GM18511 (cell line): ENCODE measurements around the gene PLCH1.

Experiments used
- ATAC-seq: cut with Tn5 transposase; IDR thresholded peaks from one replicate; pipeline ENCODE4 v1.9.1; 2021; ENCODE audit warnings: mild to moderate bottlenecking, moderate library complexity; ENCODE audit not compliant: unreplicated experiment

Gene PLCH1

DNA sequence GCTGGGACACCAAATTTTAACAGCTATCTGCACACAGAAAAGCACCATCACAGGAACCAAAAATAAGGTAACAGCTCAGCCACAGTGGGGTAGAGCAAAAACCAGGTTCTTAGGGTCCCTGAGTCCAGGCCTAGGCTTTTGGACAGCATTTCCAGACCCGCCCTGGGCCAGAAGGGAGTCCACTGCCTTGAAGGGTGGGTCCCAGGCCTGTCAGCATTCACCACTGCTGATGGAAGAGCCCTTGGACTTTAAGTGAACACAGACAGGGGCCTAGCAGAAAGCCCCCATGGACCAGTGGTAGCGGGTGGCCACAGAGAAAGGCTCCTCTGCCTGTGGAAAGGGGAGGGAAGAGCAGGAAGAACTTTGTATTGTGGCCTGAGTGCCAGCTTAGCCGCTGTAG is 56.4 kb downstream of the PLCH1 start:
- ATAC-seq, result no peak

DNA sequence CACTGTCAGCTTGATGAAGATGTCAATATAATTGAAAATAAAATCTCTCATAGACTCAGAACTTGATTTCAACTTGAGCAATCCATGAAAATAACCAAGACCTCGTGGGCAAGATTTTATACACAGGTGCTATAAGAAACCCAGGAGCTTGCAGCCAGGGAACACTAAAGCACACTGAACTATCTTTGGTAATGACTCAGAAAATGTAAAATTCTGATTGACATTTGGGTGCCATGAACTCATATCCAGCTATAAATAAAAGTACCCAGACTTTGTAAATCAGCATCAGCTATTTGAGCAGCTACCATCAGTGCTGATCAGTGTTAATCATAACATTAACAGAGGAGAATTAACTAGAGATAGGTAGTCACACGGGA is 61.5 kb downstream of the PLCH1 start:
- ATAC-seq, result no peak

DNA sequence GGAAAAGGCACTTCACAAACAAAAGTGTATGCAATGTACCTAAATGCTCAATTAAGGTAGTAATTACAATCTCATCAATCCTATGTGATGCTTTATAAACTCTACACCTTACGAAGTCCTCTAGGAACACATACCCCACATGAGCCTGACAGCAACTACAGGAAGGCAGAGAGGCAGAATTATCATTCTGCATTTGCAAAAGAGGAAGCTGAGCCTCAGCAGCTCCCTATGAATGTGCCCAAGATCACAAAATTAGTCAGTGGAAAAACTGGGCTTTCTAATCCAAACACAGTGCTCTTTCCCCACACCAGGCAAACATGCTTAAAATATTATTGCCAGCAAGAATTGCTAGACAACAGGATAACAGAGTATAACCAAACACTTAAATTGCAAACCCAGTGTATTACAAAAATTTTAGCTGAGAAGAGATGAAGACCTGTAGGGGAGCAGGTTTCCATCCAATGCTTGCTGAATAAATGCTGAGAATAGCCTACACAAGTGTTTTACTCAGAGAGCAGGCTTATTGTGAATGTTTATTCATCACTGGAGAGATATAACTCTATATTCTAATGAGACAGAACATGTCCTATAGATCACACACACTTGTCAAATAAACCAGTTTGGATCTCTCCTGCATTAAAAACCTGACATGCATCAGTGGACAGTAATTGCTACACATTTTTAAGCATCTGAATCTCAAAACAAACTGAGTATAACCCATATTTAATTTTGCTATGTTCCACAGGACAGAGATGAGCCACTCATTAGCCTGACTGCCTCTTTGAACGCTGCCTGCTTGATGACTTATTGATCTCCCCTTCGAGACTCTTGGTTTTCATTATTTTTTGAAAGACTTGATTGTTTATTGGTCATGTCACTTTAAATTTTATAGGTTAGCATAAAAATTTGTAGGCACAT is 62.2 kb downstream of the PLCH1 start:
- no peak for ATAC-seq

DNA sequence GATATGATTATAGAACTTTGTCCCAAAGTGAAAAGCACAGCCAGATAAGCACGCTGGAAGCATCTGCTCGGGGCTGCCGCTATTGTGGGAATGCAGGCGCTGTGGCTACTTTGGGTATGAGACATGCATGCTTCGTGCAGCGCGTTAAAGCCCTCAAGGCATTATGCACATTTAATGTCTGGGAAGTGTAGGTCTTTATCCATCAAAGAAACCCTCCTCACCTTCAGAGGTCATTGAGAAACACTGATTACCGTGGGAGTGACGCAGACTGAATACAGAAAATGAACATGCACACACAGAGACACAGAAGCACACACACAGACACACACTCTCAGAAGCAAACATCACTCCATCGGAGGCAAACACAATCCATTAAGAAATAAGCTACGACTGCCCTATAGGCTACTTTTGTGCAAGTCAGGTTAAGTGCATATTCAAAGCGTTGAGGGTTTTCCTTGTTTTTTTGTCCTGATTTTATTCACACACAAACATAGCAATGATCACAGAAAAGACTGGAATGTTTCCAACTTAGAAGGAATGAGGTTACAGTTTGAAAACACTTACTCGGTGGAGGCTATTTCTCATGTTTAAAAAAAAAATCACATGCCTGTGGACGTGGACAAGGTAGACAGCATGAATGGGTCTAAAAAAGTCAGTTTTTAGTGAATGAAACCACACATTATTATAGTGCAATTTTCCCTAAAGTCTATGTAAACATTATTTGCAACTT is 68.5 kb downstream of the PLCH1 start:
- no peak for ATAC-seq

DNA sequence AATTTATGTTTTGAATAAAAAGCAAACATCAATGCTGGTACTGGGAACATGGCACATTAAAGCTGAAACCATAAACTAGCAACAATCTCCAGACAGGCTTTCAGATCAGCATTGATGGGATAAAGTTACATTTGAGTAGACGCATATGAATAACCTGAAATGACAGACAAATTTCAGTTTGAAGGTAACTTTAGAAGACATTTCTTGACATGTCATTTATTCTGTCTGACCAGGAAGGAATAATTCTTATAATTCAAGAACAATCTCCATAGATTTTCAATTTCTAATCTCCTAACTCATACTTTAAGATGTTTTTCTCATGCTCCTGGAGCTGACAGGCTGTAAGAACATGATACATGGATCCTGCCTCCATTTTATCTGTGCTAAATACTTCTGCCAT is 69.8 kb downstream of the PLCH1 start:
- no peak for ATAC-seq

DNA sequence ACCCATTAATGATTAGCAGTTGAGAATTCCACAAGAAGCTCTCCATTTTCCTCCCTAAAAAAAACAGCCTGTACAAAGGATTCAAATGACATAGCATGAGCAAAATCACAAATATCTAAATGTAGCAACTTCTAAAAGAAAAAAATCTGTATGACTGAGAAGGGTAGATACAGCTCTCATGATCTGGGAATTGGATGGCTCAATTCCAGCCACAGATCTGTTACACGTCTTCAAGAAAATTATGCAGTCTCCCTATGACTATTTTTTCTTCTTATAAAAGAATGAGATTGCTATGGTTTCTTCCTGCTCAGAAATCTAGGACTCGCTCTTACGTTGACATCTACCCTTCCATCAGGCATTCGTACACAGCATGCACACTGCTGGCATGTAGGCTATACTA is 71.5 kb downstream of the PLCH1 start:
- ATAC-seq, result no peak

GRCh38 chr3:155670335-155670734 is 74.5 kb downstream of the PLCH1 start:
- no peak for ATAC-seq

DNA sequence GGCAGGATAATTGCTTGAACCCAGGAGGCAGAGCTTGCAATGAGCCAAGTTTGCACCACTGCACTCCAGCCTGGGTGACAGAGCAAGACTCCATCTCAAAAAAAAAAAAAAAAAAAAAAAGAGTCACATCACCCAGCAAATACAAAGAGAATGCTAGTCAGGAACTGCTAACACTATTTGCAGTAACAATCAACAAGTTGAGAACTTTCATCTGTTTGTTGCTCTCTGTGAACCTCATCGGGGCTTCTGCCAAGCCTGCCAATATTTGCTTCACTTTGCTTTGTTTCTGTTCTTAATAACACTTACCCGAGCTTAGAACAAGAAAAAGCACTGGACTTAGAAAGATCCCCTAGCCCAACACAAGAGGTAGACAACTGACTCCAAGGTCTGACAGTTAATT is 76.9 kb downstream of the PLCH1 start:
- ATAC-seq, result no peak

DNA sequence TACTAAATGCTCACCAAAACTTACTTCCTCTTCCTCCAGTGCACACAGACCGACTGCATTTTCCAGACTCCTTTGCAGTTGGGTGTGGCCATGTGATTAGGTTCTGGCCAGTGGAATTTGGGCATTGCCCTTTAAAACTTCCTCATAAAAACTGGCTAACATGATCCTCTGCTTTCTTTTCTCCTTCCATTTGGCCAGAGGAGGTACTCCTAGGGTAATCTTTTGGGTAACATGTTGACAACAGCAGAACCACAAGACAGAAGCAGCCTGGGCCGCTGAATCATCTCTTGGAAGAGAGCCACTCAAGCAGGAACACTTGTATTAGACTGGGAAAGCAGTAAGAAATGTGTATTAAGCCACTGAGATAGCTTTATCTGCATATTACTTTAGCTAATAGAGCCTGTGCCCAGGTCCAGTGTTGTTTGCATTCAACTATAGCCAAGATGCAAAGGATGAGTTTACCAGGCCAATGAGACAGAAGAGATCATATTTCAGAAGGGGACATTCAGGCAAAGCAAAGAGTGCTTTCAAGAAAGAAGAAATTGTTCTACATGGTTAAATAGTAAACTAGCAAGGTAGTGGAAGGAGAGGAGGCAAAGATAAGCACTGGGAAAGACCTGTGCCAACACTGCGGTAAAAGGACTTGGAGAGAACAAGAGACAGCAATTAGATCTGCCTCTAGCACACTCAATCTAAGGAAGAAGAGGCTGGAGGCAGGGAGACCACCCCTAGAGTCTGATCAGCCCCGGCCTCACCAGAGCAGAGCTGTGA is 79.8 kb downstream of the PLCH1 start:
- ATAC-seq, result no peak

DNA sequence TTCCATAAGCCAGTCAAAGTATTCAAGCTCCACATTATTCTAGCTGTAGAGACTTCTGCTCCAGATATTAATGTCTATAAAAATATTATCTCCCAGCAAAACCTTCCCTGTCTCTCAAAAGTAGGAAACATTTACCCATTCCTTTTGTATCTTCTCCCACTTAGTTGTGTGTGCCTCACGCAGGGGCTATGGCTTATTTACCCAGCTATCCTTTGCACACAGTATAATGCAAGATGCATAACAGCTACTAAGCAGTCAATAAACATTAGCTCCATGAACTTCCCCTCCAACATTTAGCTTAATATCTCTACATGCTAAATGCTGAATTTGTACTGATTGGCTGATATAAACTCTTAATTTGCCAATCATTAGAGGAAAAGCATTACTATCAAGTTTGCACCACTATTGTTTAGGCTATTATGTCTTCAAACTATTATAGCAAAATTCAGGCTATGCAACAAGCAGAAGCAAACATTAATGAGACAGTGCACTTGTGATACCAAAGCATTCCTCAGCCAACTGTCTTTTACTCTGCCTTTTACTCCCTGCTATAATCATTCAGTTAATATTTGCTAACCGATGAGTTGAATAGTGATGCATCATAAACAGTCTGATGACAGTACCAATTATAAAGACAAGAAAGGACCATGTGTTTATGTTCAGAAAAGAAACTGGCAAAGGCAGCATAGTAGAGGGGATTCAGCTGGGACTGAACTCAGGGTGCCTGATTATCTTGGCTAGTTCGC is 81.2 kb downstream of the PLCH1 start:
- no peak for ATAC-seq

GRCh38 chr3:155661760-155662159 is 83.1 kb downstream of the PLCH1 start:
- ATAC-seq, result no peak

DNA sequence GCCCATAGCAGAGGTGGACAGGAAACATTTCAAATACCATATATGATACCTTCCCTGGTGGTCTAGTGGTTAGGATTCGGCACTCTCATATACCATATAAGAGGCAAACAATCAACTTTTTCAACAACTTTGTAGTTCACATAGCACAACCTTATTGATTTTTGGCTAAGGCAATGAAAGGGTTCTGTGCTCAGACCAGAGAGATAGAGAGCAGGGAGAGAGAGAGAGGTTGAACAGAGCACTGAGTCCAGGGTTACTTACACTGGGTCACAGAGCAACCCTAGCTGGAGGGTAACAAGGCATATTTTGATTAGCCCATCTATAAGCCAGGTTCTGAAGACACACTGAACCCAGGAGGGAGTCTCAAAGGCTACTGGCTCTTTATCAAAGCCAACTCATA is 83.8 kb downstream of the PLCH1 start:
- ATAC-seq, result no peak

DNA sequence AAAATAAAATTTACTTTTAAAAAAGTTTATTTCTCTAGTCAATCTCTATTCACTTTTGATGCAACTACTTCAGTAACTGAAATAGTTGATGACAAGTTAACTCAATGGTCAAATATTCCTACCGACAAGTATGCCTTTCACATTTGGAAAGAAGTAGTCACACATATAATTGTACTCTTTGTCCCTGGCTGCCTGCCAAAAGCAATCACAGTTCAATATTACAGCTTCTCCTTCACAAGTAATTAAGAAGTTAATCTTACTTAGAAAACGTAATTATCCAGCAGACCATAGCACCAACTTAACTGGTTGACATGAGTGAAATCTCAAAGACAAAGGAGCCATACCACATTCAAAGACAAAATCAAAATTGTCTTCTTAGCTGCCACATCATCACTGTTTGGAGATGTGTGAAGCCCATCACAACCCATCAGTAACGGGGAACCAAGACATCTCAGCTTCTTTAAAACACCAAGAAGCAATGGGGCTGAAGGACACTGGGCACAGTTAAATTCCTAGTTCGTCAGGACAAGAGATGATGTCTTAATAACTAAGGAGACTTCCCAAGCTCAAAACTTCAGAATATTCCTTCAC is 86.1 kb downstream of the PLCH1 start:
- ATAC-seq, result no peak

DNA sequence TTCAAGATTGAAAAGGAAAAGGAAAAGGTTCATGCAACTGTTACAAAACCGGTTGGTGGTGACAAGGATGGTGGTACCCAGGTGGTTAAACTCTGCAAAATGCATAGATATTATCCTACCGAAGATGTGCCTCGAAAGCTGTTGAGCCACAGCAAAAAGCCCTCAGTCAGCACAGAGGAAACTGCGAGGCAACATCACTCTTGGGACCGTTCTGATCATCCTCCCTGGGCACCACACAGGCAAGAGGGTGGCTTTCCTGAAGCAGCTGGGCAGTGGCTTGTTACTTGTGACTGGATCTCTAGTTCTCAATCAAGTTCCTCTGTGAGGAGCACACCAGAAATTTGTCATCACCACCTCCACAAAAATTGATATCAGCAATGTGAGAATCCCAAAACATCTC is 86.9 kb downstream of the PLCH1 start:
- no peak for ATAC-seq

DNA sequence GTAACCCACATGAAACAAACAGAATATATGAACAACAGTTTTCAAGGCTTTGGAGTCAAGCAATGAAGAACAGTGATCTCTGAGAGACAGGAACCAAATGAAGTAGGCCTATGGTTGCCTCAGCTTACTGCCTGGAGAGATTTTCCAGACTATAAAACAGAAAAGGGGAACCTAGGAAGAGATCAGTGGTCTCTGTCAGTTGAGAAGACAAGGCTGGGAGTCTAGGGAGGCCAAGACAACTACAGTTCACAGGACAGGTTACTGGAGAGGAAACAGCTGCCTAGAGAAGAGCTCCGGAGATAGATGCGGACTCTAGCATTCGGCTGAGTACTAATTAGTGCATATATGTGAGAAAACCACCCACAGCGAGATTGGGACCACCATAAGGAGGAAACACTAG is 87.7 kb downstream of the PLCH1 start:
- ATAC-seq, result no peak

GRCh38 chr3:155656466-155656865 is 88.4 kb downstream of the PLCH1 start:
- no peak for ATAC-seq

DNA sequence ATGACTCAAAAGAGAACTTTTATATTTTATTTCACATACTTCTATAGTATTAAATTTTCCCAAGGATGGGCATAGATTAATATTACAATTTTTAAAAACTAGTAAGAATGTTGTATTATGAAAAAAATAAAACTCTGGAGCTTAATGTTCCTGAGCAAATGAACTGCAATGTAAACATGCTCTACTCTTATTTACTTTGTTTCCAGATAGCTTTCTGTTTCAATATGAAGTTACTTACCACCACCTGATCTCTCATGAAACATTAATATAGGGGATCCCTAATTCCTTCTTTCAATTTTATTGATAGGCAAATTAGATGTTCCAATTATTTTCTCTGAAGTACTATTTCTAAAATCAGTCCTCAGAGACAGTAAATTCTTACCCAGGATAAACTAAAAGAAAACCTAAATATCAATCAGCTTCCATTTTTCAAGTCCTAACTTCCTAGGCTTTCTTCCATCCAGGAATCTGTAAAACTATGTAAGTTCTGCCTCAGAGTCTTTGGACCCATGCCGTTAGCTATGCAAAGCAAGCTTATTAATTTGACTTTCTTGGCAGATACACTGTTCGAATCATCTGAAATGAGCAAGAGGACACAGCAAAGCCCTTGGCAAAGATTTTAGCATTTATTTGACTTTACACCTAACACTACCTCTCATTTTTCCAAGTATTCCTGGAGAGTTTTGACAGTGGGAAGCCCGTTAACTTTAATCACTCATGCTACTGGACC is 93.2 kb downstream of the PLCH1 start:
- ATAC-seq, result no peak

GRCh38 chr3:155648013-155648591 is 96.8 kb downstream of the PLCH1 start:
- ATAC-seq, result no peak

DNA sequence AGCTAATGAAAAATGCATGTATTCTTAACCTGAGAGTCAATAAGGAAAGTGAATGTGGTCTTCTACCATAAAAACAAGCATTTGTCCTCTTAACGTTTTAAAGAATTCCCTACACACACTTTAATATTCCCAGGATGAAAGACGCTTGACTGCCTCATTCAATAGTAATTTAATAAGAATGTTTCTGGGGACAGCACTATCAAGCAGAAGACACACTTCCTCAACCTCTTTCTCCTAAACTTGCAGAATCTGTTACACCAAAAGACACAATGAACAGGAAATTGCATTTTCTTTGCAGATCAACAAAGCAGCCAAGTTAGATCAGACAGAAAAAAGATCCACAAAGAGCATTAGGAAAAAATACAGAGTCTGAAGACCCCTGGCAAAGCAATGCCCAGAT is 97.7 kb downstream of the PLCH1 start:
- ATAC-seq, result no peak
